Stimulated activated CD4-positive, alpha-beta T cell treated with anti-CD3 and anti-CD28 coated beads, Interleukin-2, amount 100 ng/mL, for 24 hours (primary cell): ENCODE results near the gene DGKB.

Experiments used
- DNase-seq, 2 donors: peaks; one replicate each; pipeline ENCODE4 v3.0.0-alpha.2; 2020

DGKB gene

DNA sequence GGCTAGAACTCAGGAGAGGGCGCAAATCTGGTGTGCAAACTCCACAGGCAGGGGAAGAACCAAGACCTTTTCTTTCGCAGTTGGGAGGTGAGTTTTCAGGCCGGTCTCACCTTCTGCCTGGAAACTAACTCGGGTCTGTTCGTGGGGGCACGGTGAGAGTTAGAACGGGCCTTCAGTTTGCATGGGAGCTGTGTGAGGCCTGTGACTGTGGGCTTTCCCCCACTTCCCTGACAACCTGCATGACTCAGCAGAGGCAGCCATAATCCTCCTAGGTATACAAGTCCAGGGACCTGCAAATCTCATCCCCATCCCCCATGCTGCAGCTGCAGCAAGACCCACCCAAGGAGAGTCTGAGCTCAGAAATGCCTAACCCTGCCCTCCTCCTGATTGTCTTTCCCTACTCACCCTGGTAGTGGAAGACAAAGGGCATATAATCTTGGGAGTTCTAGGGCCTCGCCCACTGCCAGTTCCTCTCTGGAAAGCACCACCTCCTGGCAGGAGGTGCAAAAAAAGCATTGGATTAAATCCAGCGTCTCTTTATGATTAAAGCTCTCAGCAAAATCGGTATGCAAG is 718.2 kb downstream of the DGKB start:
- no peak for DNase-seq

DNA sequence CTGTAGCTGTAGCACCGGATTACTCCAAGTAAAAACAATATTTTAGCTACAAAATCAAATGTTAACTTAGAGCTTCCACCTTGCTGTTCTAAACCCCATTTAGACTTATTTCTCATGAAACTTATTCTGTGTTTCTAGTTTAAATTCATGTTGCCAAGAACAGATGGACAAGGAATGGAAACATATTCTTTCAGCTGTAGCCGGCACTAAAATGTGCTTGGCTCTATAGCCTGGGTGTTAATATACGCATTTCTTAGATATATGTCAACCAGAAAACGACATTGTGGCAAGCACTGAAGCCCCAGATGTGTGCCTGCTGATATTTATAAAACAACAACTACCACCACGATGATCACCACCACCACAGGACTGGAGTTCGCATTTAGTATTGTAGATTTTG is 722.8 kb downstream of the DGKB start:
- no peak for DNase-seq

DNA sequence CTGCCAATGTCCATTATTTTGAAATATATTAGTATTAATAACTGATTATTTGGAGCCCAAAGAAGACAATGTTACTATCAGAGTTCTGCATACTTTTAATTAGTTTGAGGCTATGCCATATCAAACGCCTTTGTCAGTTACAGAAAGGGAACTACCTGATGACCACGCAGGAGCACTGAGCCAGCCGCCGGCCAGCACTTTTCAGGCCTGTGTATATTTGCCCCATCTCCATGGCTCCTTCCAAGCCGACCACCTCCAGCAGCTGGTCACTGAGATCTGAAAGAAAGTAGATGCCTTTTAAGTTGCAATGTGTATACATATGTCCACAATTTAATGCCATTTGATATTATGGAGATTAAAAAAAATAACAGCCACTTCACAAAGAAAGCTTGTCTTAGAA is 724.7 kb downstream of the DGKB start:
- no peak for DNase-seq

DNA sequence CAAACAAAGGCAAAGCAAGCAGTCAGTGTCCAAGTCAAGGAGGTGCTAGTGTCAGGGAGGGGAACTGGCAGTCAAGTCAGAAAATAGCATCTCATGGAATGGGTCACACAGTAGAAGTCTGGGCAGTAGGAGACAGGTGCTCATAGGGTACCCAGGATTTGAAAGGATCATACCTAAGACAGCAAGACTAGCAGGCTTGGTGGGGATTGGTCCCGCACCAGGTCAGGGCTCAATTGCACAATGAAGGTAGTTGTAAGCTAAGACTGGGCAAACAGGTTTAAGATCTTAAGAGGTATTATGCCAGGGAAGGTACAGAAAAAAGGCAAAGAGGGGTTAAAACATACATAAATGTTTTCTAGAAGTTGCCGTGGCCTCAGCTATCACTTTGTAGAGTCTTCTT is 731.7 kb downstream of the DGKB start:
- no peak for DNase-seq

DNA sequence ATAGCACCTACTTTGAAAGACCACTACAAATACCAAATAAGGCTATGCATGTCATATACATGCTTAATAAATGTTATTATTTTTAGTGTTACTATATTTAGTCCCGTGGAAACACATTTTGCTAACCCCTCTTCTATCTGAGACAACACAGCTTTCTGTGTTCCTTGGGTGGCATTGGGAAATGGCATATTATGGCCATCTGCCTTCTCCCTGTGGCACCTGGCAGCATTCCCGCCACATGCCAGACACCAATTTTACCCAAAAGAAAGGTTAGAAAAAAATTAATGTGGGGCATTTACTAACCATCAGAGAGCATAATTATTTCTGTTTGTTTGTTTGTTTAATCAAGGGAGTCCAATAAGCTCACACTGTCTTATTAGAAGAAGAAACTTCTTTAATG is 744.4 kb downstream of the DGKB start:
- DNase-seq, result no peak

DNA sequence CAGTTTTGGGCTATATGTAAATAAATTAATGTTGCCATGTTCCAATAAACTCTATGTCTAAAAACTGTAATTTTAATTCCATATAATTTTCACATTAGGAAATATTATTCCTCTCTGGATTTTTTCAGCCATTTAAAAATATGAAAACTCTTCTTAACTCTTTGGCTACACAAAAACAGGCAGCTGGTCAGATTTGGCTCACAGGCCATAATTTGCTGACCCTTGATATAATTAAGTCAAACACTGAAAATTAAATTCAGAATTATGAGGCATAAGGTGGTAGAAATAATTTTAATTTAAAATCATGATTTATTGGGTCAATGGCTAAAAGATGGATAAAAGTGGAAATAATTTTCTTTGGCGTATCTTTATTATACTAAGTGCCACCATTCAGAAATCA is 746.1 kb downstream of the DGKB start:
- no peak for DNase-seq

DNA sequence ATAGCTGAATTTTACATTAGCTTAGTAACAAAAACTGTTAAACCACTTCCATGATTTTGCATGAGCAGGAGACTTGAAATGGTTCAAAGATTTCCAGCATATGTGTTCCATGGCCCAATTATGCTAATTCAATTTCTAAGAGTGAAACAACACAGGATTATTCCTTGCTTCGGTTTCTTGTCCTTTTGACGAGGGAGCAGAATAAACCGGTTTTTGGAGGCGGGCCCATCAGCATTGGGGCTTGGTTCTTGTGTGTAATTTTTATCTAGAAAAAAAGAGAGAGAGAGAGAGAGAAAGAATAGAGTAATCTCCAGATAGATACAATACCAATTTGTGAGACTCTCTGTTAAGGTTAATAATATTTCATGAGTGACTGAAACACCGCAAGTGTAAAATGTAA is 753.6 kb downstream of the DGKB start:
- no peak for DNase-seq

DNA sequence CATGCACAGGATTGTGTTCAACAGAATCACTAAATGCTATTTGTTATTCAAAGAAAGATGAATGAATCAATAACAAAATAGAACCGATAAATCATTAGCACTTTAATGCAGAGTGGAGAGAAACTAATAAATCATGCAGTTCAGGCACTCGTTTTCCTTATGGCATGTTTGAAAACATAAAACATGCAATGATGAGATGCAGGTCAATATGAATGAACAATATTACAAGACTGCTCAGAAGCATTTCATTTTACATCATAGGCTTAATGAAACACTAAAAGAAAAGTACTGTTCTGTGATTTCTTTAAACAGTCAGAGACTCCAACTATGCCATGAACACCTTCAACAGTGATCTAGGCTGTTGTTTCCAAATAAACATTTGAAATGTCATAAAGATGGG is 755.0 kb downstream of the DGKB start:
- no peak for DNase-seq

DNA sequence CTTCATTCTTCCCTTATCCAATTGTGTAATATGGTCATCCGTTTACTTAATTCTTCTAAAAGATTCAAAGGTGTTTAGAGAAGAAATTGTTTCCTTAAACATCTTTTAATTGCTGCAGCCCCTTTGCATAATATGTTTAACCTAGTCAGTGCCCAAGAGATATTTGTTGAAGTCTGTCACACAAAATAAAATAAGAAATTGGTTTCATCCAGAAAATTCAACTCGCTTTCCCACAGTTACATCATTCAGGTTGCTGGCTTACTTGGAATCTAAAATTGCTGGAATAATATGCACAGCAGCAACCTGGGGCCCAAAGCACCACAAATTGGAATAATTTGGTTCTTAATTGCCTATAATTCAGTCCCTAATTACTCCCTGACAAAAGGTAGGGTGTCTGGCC is 758.0 kb downstream of the DGKB start:
- no peak for DNase-seq

DNA sequence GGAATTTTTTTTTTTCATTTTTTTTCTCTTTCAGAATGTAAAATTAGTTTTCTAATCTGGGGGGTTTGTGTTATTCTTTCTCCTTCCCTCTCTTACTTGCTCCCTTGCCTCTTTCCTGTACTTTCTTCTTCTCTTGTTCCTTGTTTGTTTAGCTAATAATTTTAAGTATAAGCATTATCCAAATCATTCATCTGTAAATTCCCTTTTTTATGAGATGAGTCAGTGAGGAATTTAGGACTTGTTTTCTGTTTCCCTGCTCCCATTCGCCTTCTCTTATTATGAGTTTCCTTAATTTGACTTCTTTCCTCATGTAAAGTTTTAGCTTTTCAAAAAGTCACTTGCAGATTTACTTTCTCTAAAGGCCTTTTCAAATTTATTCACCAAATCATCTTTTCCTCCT is 758.4 kb downstream of the DGKB start:
- no peak for DNase-seq

DNA sequence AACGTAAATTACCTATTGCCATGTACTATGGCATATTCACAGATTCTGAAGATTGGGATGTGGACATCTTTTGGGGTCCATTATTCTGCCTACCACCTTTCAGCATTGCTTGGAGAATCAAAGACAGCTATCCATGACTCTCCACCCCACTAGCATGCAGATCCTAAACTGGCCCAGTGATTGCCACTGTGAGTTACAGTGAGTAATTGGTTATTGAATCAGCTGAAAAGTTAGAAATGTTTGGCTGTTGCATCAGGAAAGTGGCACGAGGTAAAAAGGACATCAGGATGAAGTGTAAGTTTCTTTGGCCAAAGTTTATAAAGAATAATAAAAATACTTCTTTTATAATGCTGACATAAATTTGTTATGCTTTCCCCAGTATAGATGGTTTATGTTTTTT is 764.9 kb downstream of the DGKB start:
- DNase-seq, result no peak

DNA sequence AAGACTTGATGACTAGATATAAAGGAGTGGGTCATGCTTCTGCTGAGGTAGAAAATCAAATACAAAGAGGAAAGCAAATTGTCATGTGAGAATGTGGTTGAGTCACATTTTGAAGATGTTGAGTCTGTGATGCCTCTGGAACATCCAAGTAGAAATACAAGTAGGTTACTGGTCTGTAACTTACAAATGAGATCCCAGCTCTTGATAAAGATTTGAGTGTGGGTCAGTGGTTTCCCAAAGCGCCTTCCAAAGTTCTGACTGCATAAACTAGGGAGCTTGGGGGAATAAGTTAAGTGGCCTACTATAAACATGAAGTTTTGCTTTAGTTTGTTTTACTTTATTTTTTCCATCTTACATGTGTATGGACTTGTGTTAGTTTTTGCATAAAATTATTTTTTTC is 768.8 kb downstream of the DGKB start:
- DNase-seq, result no peak

DNA sequence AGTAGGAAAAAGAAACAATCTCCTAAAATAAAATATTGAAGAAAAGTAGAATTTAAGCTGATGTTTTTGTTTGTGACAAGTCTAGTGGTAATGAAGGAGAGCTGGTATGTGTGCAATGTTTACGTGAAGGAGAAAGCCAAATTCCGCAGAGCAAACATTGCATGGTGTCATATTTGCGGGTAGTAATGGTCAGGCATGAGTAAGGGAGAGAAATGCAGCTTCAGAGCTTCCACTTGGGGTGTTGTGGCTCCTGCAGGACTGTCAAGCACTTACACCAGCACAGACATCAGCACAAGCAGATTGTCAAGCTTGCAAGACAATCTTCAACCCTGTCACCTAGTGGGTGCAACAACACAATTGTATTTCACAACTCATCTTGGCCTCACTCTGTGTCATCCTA is 776.6 kb downstream of the DGKB start:
- no peak for DNase-seq

DNA sequence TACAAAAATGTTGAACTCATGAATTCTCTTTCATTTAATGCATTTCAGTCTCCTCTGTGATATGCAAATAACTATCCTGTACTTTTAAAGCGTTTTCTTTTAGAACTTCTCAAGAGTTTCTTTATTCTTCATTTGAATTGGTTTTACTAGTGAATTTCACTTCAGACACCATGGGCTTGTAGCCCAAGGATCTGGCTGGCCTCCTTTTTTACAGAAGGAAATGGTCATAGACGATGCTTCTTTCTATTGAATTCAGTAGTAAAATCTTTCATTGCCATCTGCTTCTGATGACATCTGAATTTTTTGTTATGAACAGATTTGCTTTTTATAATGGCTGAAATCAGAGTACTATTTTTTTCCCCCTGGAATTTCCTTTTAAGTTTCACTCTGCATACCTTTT is 777.8 kb downstream of the DGKB start:
- no peak for DNase-seq

DNA sequence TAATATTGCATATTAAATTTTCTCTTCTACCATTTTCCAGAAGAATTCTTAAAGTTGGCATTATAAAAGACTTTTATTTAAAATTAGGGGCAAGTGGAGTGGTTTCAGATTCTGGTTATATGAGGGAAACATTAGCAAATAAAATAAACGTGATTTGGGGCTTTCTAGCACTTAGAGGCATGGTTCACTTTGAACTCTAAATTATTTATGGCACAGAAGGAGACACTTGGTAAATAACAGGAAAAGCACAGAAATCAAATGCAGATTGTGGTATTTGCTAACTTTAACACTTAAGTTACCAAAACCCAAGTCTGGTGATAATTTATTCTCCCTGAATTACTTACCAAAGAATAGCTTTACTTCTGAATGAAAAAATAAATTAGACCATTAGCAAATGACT is 778.6 kb downstream of the DGKB start:
- DNase-seq, result no peak

DNA sequence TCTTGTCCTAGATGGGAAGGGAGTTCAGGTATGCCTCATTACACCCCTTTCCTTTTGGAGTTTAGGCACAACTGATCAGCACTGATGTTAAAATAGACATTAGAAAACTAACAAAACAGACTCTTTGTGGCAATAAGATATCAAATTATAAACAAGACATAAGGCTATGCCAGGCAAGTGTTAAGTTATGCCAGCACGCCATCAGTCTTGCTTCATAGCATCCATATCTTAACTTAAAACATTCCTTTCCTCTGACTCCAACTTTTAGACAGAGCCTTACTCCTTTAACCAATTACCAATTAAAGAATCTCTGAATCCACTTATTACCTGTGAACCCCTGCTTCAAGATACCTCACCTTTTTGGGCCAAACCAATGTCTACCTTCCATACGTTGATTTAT is 786.9 kb downstream of the DGKB start:
- no peak for DNase-seq

DNA sequence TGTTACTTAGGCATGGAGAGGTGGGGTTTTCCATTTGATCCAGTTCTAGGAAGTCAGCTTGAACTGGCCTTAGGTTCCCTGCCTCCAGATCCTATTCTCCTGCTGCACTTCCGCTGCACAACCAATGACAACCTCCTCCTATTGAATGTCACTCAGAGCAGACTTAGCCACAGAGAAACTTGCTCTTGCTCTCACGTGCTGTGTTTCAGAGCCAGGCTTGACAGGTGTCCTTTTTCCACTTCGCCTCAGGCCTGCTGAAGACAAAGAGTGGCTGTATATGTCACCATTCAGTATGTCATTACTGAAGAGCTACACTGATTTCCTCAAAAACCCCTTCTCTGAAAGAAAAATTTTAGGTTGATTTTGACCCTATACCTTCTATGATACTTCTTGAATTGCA is 797.7 kb downstream of the DGKB start:
- no peak for DNase-seq

DNA sequence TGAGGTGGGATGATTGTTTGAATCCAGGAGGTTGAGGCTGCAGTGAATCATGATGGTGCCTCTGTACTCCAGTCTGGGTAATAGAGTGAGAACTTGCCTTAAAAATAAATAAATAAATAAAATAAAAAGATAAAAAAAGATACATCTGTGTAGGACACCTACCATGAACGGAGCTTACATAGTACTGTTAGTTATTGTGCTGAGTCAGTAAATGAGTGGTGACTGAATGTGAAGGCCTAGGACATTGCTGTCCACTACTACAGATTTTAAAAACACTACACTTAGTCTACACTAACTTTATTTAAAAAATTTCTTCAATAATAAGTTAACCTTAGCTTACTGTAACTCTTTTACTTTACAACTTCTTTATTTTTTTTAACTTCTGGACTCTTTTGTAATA is 806.4 kb downstream of the DGKB start:
- no peak for DNase-seq

DNA sequence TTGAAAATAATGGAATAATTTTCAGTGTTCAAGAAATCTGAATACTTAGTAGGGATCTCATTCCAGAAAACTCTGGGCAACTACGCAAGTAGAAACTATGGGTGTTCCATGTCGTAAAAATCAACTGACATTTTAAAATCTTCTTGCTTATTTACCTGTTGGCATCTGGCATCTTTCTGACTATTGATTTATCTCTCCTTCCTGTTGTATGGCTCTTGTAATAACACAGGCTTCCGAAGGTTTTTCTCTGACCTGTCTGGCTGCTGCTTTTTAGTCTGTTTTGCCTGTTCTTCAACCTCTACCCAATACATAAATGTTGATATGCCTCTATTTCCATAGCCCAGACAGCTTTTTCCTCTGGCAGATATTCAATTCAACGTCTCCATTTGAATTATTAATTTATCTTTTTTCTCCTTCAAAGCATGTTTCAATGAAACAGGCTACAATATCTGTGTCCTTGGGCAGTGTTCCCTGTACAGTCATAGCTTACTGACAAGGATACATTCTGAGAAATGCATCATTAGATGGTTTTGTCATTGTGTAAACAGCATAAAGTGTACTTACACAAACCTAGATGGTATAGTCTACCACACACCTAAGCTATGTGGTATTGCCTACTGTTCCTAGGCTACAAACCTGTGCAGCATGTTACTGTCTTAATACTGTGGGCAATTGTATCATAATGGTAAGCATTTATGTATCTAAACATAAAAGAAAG is 807.2 kb downstream of the DGKB start:
- no peak for DNase-seq
